Measurements from ENCODE around the gene LRP1. TPM values are rescaled to one million over a fixed set of nuclear protein-coding genes. Genes with fewer than 3 reads are reported as not detected.
A peak's percentile ranks its signal among the peaks of the same experiment; 100 is the strongest.

Gene LRP1
- total RNA-seq, 4 donors from 2014 or later, result 128 to 312 (median 207) TPM

GRCh38 chr12:57229634-57230380 lies 101.5 kb downstream of the LRP1 start, which contains the start of gene SHMT2:
TSS of gene SHMT2 (plus strand) at chr12:57229711. CDS start at chr12:57229779, 68 bp downstream.
- TF ChIP-seq POLR2A (IDR thresholded peaks at IDR 0.05) (peak in 1 of 2 donors; percentile 23), CTCF (IDR thresholded peaks at IDR 0.05) (no peak)
- Histone ChIP-seq H3K9me3 (peaks cover 0 to 6% (median 0%) of the 10 kb centered on the region in 4 donors), H3K27ac (peak within 1 kb of the TSS; percentile 44 to 80 (median 58)), H3K4me3 (peak within 1 kb of the TSS; percentile 45 to 75 (median 65)), H3K27me3 (peaks cover 0 to 17% of the 10 kb centered on the region in 2 donors), H3K36me3 (peaks cover 0 to 28% (median 0%) of the 10 kb centered on the region in 3 donors), H3K4me1 (peaks cover 0 to 28% (median 22%) of the 10 kb centered on the region in 4 donors)
- peak; percentile 87 to 98 (median 89) for DNase-seq

GRCh38 chr12:57230381-57231155 lies 102.3 kb downstream of the LRP1 start:
- TF ChIP-seq CTCF (IDR thresholded peaks at IDR 0.05) (no peak), POLR2A (IDR thresholded peaks at IDR 0.05) (no peak)
- Histone ChIP-seq H3K27ac (peak overlapping the region in 3 of 4 donors; percentile 50 to 80 (median 66)), H3K4me1 (peaks cover 0 to 22% (median 17%) of the 10 kb centered on the region in 4 donors), H3K36me3 (peaks cover 0 to 28% (median 0%) of the 10 kb centered on the region in 3 donors), H3K27me3 (peaks cover 0 to 10% of the 10 kb centered on the region in 2 donors), H3K4me3 (peak overlapping the region; percentile 45 to 75 (median 65)), H3K9me3 (no peaks in the 10 kb centered on the region)
- DNase-seq, result no peak

DNA sequence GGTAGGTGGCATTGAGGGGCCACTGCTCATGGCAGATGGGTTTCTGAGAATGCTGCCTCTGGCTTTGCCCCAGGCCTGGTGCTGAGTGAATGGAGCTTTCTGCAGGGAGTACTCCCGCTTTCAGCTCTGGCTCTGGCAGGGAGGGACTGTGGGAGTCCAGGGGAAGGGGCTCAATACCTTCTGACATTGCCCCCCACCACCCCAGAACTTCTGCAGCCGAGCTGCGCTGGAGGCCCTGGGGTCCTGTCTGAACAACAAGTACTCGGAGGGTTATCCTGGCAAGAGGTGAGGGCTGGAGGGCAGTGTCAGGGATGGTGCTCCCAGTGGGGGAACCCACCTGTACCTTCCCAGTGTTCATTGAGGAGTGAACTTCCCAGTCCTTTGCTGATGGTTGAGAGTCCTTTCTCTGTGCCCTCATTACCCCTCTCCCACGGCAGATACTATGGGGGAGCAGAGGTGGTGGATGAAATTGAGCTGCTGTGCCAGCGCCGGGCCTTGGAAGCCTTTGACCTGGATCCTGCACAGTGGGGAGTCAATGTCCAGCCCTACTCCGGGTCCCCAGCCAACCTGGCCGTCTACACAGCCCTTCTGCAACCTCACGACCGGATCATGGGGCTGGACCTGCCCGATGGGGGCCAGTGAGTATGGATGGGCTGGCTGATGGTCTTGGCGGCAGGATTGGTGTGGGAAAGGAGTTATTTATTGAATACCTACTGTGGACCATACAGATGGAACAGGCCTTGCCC lies 103.2 kb downstream of the LRP1 start:
- Histone ChIP-seq H3K27ac (no peak overlapping the region), H3K36me3 (peaks cover 0 to 28% (median 0%) of the 10 kb centered on the region in 3 donors), H3K9me3 (no peaks in the 10 kb centered on the region), H3K4me3 (no peak overlapping the region), H3K27me3 (peaks cover 0 to 2% of the 10 kb centered on the region in 2 donors), H3K4me1 (peaks cover 0 to 25% (median 19%) of the 10 kb centered on the region in 4 donors)
- TF ChIP-seq CTCF (IDR thresholded peaks at IDR 0.05), result no peak
- TF ChIP-seq POLR2A (IDR thresholded peaks at IDR 0.05), result no peak
- DNase-seq, result no peak

DNA sequence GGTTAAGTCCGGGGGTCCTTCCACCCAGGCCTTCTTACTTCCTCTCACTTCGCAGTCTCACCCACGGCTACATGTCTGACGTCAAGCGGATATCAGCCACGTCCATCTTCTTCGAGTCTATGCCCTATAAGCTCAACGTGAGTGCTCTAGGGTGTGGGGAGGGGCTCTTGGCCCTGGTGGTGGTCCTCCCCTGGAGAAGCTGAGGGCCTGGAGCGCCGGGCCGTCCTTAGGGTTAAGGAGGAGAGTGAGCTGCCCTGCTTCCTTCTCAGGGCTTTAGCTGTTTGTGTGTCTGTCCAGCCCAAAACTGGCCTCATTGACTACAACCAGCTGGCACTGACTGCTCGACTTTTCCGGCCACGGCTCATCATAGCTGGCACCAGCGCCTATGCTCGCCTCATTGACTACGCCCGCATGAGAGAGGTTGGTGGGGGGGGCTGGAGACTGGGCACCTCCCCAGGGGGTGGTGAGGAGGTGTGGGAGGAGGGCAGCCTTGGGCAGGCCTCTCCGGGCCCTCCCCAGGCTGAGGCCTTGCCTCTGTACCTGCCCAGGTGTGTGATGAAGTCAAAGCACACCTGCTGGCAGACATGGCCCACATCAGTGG lies 104.0 kb downstream of the LRP1 start:
- Histone ChIP-seq H3K27me3 (no peaks in the 10 kb centered on the region), H3K27ac (no peak overlapping the region), H3K36me3 (peaks cover 0 to 28% (median 0%) of the 10 kb centered on the region in 3 donors), H3K4me1 (peaks cover 0 to 27% (median 13%) of the 10 kb centered on the region in 4 donors), H3K9me3 (no peaks in the 10 kb centered on the region), H3K4me3 (no peak overlapping the region)
- TF ChIP-seq CTCF (IDR thresholded peaks at IDR 0.05) (no peak), POLR2A (IDR thresholded peaks at IDR 0.05) (no peak)
- peak in 1 of 3 donors; percentile 27 for DNase-seq

Data from Peyer's patch (tissue), 4 donors.